H9 (cell line): ENCODE data around the gene STARD7. TPM values are rescaled to one million over a fixed set of nuclear protein-coding genes. Genes with fewer than 3 reads are reported as not detected.

Experiments used
- DNase-seq: peaks from one replicate; pipeline ENCODE4 v3.0.0-alpha.2; 2017
- H2AFZ ChIP-seq: one replicate; pipeline ENCODE4 v1.6.1; 2013; ENCODE audit warnings: mild to moderate bottlenecking, low read length, control low read depth, moderate library complexity
- H2AK5ac ChIP-seq: 2 replicates; pipeline ENCODE4 v1.6.1; 2013; ENCODE audit warnings: low read length, control low read depth, mixed read lengths; ENCODE audit not compliant: insufficient read length
- H2BK120ac ChIP-seq: one replicate; pipeline ENCODE4 v1.6.1; 2013; ENCODE audit warnings: low read depth, mild to moderate bottlenecking, low read length, control low read depth, inconsistent platforms; ENCODE audit not compliant: poor library complexity, severe bottlenecking
- H2BK12ac ChIP-seq: 2 replicates; pipeline ENCODE4 v1.6.1; 2013; ENCODE audit warnings: low read length, control low read depth, mixed read lengths, low read depth; ENCODE audit not compliant: insufficient read length
- H2BK15ac ChIP-seq: 2 replicates; pipeline ENCODE4 v1.6.1; 2013; ENCODE audit warnings: low read depth, low read length, control low read depth
- H2BK20ac ChIP-seq: one replicate; pipeline ENCODE4 v1.6.1; 2013; ENCODE audit warnings: low read depth, mild to moderate bottlenecking, low read length, control low read depth, inconsistent platforms; ENCODE audit not compliant: poor library complexity, severe bottlenecking
- H2BK5ac ChIP-seq: 2 replicates; pipeline ENCODE4 v1.6.1; 2013; ENCODE audit warnings: low read length, control low read depth, mixed read lengths; ENCODE audit not compliant: insufficient read length
- H3K14ac ChIP-seq: 2 replicates; pipeline ENCODE4 v1.6.1; 2013; ENCODE audit warnings: low read length, control low read depth; ENCODE audit not compliant: insufficient read depth
- H3K18ac ChIP-seq: 2 replicates; pipeline ENCODE4 v1.6.1; 2013; ENCODE audit warnings: low read depth, mild to moderate bottlenecking, mixed read lengths, low read length, control low read depth; ENCODE audit not compliant: insufficient read length
- H3K23ac ChIP-seq: 2 replicates; pipeline ENCODE4 v1.6.1; 2013; ENCODE audit warnings: low read length, control low read depth, mixed read lengths, low read depth; ENCODE audit not compliant: insufficient read length
- H3K23me2 ChIP-seq: 2 replicates; pipeline ENCODE4 v1.6.1; 2013; ENCODE audit warnings: low read depth, mild to moderate bottlenecking, mixed read lengths, low read length, control low read depth; ENCODE audit not compliant: insufficient read length, poor library complexity, severe bottlenecking
- H3K27ac ChIP-seq: 2 replicates; pipeline ENCODE4 v1.5.1; 2013; ENCODE audit warnings: low read length, control low read depth, mixed read lengths, low read depth; ENCODE audit not compliant: insufficient read length
- H3K27me3 ChIP-seq: 2 replicates; pipeline ENCODE4 v1.6.1; 2013; ENCODE audit warnings: low read length, control low read depth, inconsistent platforms; ENCODE audit not compliant: insufficient read depth
- H3K4ac ChIP-seq: 2 replicates; pipeline ENCODE4 v1.6.1; 2013; ENCODE audit warnings: low read depth, mild to moderate bottlenecking, control low read depth, inconsistent platforms, low read length, moderate library complexity
- H3K4me1 ChIP-seq: 2 replicates; pipeline ENCODE4 v1.6.1; 2013; ENCODE audit warnings: low read length, control low read depth, inconsistent platforms; ENCODE audit not compliant: insufficient read depth
- H3K4me2 ChIP-seq: 2 replicates; pipeline ENCODE4 v1.6.1; 2013; ENCODE audit warnings: low read length, control low read depth, mixed read lengths; ENCODE audit not compliant: insufficient read length, insufficient read depth
- H3K56ac ChIP-seq: 2 replicates; pipeline ENCODE4 v1.6.1; 2013; ENCODE audit warnings: low read depth, mild to moderate bottlenecking, mixed read lengths, low read length, control low read depth; ENCODE audit not compliant: insufficient read length
- H3K79me1 ChIP-seq: 2 replicates; pipeline ENCODE4 v1.6.1; 2013; ENCODE audit warnings: low read depth, mild to moderate bottlenecking, moderate library complexity, low read length, control low read depth, inconsistent platforms; ENCODE audit not compliant: insufficient read depth, poor library complexity, severe bottlenecking
- H3K79me2 ChIP-seq: 2 replicates; pipeline ENCODE4 v1.6.1; 2013; ENCODE audit warnings: low read length, control low read depth, inconsistent platforms; ENCODE audit not compliant: insufficient read depth
- H3K9ac ChIP-seq: 2 replicates; pipeline ENCODE4 v1.6.1; 2013; ENCODE audit warnings: low read length, control low read depth, mixed read lengths; ENCODE audit not compliant: insufficient read length; ENCODE audit errors: extremely low read depth
- H3K9me3 ChIP-seq: one replicate; pipeline ENCODE4 v1.6.1; 2013; ENCODE audit warnings: low read depth, low read length, inconsistent platforms; ENCODE audit not compliant: control insufficient read depth
- H3T11ph ChIP-seq: one replicate; pipeline ENCODE4 v1.6.1; 2013; ENCODE audit warnings: mild to moderate bottlenecking, low read length, control low read depth, inconsistent platforms
- H4K20me1 ChIP-seq: one replicate; pipeline ENCODE4 v1.6.1; 2013; ENCODE audit not compliant: control insufficient read depth, insufficient read length, insufficient read depth
- H4K5ac ChIP-seq: 2 replicates; pipeline ENCODE4 v1.6.1; 2013; ENCODE audit warnings: low read depth, mild to moderate bottlenecking, mixed read lengths, low read length, control low read depth; ENCODE audit not compliant: insufficient read length
- H4K8ac ChIP-seq: replicated peaks from 2 replicates; pipeline ENCODE4 v1.6.1; 2013; ENCODE audit warnings: low read length, control low read depth, mixed read lengths, low read depth; ENCODE audit not compliant: insufficient read length
- H4K91ac ChIP-seq: 2 replicates; pipeline ENCODE4 v1.6.1; 2013; ENCODE audit warnings: low read depth, mild to moderate bottlenecking, moderate library complexity, mixed read lengths, low read length, control low read depth; ENCODE audit not compliant: insufficient read length
- H3K27ac Mint-ChIP-seq, 3 experiments: 2 replicates in 2 of 3; 3 replicates in 1 of 3; pipeline ENCODE4 v1.8.0; 2020 to 2021; ENCODE audit warnings: mixed read lengths in 3 of 3, mild to moderate bottlenecking in 1 of 3, moderate library complexity in 1 of 3
- H3K27me3 Mint-ChIP-seq: 2 replicates; pipeline ENCODE4 v1.8.0; 2021; ENCODE audit warnings: low read depth, mild to moderate bottlenecking, moderate library complexity, mixed read lengths
- H3K36me3 Mint-ChIP-seq, 3 experiments: 2 replicates in 2 of 3; 3 replicates in 1 of 3; pipeline ENCODE4 v1.8.0; 2020 to 2021; ENCODE audit warnings: low read depth in 3 of 3, mixed read lengths in 3 of 3; ENCODE audit not compliant: insufficient read depth in 1 of 3
- H3K4me1 Mint-ChIP-seq, 2 experiments: 2 replicates each; pipeline ENCODE4 v1.8.0; 2020; ENCODE audit warnings: mixed read lengths in 2 of 2
- H3K4me3 Mint-ChIP-seq, 2 experiments: 2 replicates in 1 of 2; 3 replicates in 1 of 2; pipeline ENCODE4 v1.8.0; 2020 to 2021; ENCODE audit warnings: mild to moderate bottlenecking in 2 of 2, mixed read lengths in 2 of 2, moderate library complexity in 1 of 2
- H3K9me3 Mint-ChIP-seq, 2 experiments: 2 replicates in 1 of 2; 3 replicates in 1 of 2; pipeline ENCODE4 v1.8.0; 2020; ENCODE audit warnings: mild to moderate bottlenecking in 2 of 2, mixed read lengths in 2 of 2, moderate library complexity in 1 of 2
- CTCF ChIP-seq: fragments of 200-600 bp; sonication (generic); conservative IDR thresholded peaks from 3 replicates; pipeline ENCODE4 v1.8.0; 2021; ENCODE audit warnings: antibody characterized with exemption, mild to moderate bottlenecking
- WGBS: extraction: QIAGEN DNeasy Blood & Tissue Kit; methylation state at CpG from one replicate; pipeline ENCODE4 v1.1.7; 2013; ENCODE audit warnings: missing lambda C conversion rate, low lambda C conversion rate, mixed read lengths; ENCODE audit not compliant: insufficient read length; ENCODE audit errors: extremely low coverage; 5-methylcytosine and 5-hydroxymethylcytosine counted together
- total RNA-seq: library from RNA; stranded (reverse); gene quantifications from 2 replicates; pipeline ENCODE4 v1.2.1, GENCODE V29; 2021

Gene STARD7
- total RNA-seq, 1 experiment from 2014 or later: 212 TPM

GRCh38 chr2:96247009-96247408 is 38.4 kb upstream of the STARD7 start:
- H2BK20ac ChIP-seq: no peak overlapping the region

More at GRCh38 chr2:96247009-96247408, 38.4 kb upstream of the STARD7 start:
- no peaks in the 10 kb centered on the region for H3K9me3 Mint-ChIP-seq
- TF ChIP-seq CTCF: no peak
- no peak overlapping the region for H2BK15ac ChIP-seq
- H3K9ac ChIP-seq: no peak overlapping the region
- no peak overlapping the region for H3K27ac ChIP-seq
- no peak overlapping the region for H4K5ac ChIP-seq
- H3K56ac ChIP-seq: no peak overlapping the region
- no peaks in the 10 kb centered on the region for H3K79me1 ChIP-seq
- H3K18ac ChIP-seq: no peak overlapping the region
- H3K4me1 ChIP-seq: no peaks in the 10 kb centered on the region
- H3K4me3 Mint-ChIP-seq: no peak overlapping the region; a peak in 1 of 5 replicates
- H3K9me3 ChIP-seq: no peaks in the 10 kb centered on the region
- no peaks in the 10 kb centered on the region for H4K20me1 ChIP-seq
- no peaks in the 10 kb centered on the region for H3K23me2 ChIP-seq
- WGBS: no CpG with 5 or more reads among the region's 3 CpGs
- no peak overlapping the region for H2BK120ac ChIP-seq
- H3K4ac ChIP-seq: no peak overlapping the region
- no peak for DNase-seq
- no peak overlapping the region for H2AK5ac ChIP-seq
- no peak overlapping the region for H2BK5ac ChIP-seq
- H3K4me2 ChIP-seq: no peak overlapping the region
- H2AFZ ChIP-seq: no peak overlapping the region
- no peak overlapping the region for H4K8ac ChIP-seq
- no peaks in the 10 kb centered on the region for H3K27me3 ChIP-seq
- no peak overlapping the region for H3K14ac ChIP-seq
- H4K91ac ChIP-seq: no peak overlapping the region
- no peaks in the 10 kb centered on the region for H3K79me2 ChIP-seq
- peaks cover 0 to 5% (median 1%) of the 10 kb centered on the region in 3 experiments; a peak in 3 of 7 replicates for H3K36me3 Mint-ChIP-seq
- peak overlapping the region in 2 of 3 experiments; percentile 26 to 62; a peak in 2 of 7 replicates for H3K27ac Mint-ChIP-seq
- H3K27me3 Mint-ChIP-seq: no peaks in the 10 kb centered on the region; the same call in 1 of the 2 replicates
- no peak overlapping the region for H2BK12ac ChIP-seq
- H3T11ph ChIP-seq: no peak overlapping the region
- no peaks in the 10 kb centered on the region; a peak in 1 of 4 replicates for H3K4me1 Mint-ChIP-seq
- no peak overlapping the region for H3K23ac ChIP-seq
